ENCODE data around the gene LUZP2.

DNA sequence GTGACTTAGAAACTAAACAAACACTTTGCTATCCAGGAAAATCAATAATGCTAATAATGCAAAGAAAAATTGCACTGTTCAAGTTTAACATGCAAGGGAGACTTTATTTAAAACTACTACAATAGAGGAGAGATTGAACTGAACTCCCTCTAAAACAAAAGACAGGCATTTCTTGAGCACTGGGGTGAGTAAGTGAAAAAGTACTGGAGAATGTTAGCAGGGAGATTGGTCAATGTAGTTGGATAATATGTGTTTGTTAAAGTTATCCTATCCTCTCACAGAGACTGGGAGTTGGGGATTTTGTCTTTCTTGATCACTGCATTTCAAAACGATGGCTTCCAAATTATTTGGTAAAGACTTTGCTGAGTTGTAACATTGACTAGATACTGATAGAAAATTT lies 77.6 kb downstream of the LUZP2 start:
- TF ChIP-seq, protein P1, sequence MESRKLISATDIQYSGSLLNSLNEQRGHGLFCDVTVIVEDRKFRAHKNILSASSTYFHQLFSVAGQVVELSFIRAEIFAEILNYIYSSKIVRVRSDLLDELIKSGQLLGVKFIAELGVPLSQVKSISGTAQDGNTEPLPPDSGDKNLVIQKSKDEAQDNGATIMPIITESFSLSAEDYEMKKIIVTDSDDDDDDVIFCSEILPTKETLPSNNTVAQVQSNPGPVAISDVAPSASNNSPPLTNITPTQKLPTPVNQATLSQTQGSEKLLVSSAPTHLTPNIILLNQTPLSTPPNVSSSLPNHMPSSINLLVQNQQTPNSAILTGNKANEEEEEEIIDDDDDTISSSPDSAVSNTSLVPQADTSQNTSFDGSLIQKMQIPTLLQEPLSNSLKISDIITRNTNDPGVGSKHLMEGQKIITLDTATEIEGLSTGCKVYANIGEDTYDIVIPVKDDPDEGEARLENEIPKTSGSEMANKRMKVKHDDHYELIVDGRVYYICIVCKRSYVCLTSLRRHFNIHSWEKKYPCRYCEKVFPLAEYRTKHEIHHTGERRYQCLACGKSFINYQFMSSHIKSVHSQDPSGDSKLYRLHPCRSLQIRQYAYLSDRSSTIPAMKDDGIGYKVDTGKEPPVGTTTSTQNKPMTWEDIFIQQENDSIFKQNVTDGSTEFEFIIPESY (IDR thresholded peaks at IDR 0.05): no peak
- no peak for TF ChIP-seq RXRA (IDR thresholded peaks at IDR 0.05)
- TF ChIP-seq, protein P2, sequence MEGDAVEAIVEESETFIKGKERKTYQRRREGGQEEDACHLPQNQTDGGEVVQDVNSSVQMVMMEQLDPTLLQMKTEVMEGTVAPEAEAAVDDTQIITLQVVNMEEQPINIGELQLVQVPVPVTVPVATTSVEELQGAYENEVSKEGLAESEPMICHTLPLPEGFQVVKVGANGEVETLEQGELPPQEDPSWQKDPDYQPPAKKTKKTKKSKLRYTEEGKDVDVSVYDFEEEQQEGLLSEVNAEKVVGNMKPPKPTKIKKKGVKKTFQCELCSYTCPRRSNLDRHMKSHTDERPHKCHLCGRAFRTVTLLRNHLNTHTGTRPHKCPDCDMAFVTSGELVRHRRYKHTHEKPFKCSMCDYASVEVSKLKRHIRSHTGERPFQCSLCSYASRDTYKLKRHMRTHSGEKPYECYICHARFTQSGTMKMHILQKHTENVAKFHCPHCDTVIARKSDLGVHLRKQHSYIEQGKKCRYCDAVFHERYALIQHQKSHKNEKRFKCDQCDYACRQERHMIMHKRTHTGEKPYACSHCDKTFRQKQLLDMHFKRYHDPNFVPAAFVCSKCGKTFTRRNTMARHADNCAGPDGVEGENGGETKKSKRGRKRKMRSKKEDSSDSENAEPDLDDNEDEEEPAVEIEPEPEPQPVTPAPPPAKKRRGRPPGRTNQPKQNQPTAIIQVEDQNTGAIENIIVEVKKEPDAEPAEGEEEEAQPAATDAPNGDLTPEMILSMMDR (IDR thresholded peaks at IDR 0.05; ENCODE audit: low read depth, low read length, missing input control): no peak
- TF ChIP-seq YY1 (IDR thresholded peaks at IDR 0.05): no peak
- TF ChIP-seq, protein P3, sequence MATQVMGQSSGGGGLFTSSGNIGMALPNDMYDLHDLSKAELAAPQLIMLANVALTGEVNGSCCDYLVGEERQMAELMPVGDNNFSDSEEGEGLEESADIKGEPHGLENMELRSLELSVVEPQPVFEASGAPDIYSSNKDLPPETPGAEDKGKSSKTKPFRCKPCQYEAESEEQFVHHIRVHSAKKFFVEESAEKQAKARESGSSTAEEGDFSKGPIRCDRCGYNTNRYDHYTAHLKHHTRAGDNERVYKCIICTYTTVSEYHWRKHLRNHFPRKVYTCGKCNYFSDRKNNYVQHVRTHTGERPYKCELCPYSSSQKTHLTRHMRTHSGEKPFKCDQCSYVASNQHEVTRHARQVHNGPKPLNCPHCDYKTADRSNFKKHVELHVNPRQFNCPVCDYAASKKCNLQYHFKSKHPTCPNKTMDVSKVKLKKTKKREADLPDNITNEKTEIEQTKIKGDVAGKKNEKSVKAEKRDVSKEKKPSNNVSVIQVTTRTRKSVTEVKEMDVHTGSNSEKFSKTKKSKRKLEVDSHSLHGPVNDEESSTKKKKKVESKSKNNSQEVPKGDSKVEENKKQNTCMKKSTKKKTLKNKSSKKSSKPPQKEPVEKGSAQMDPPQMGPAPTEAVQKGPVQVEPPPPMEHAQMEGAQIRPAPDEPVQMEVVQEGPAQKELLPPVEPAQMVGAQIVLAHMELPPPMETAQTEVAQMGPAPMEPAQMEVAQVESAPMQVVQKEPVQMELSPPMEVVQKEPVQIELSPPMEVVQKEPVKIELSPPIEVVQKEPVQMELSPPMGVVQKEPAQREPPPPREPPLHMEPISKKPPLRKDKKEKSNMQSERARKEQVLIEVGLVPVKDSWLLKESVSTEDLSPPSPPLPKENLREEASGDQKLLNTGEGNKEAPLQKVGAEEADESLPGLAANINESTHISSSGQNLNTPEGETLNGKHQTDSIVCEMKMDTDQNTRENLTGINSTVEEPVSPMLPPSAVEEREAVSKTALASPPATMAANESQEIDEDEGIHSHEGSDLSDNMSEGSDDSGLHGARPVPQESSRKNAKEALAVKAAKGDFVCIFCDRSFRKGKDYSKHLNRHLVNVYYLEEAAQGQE (IDR thresholded peaks at IDR 0.05): no peak
- TF ChIP-seq GABPA (IDR thresholded peaks at IDR 0.05 in 1 of 2, conservative IDR thresholded peaks at IDR 0.05 in 1 of 2): no peak
- TF ChIP-seq RAD21 (IDR thresholded peaks at IDR 0.05): no peak
- TF ChIP-seq FOXA1 (IDR thresholded peaks at IDR 0.05): no peak
- TF ChIP-seq NR2F2 (IDR thresholded peaks at IDR 0.05): no peak
- TF ChIP-seq, protein P4, sequence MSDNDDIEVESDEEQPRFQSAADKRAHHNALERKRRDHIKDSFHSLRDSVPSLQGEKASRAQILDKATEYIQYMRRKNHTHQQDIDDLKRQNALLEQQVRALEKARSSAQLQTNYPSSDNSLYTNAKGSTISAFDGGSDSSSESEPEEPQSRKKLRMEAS (IDR thresholded peaks at IDR 0.05): no peak
- no peak for TF ChIP-seq EGR1 (IDR thresholded peaks at IDR 0.05; ENCODE audit: low read depth in 2 of 2)

All from liver (tissue), 3 donors.